HG03135 (cell line): ENCODE measurements around the gene ZNF219.

Experiments
- ATAC-seq: cut with Tn5 transposase; IDR thresholded peaks from one replicate; pipeline ENCODE4 v1.9.1; 2021; ENCODE audit warnings: mild to moderate bottlenecking, moderate library complexity; ENCODE audit not compliant: unreplicated experiment

ZNF219 gene

DNA sequence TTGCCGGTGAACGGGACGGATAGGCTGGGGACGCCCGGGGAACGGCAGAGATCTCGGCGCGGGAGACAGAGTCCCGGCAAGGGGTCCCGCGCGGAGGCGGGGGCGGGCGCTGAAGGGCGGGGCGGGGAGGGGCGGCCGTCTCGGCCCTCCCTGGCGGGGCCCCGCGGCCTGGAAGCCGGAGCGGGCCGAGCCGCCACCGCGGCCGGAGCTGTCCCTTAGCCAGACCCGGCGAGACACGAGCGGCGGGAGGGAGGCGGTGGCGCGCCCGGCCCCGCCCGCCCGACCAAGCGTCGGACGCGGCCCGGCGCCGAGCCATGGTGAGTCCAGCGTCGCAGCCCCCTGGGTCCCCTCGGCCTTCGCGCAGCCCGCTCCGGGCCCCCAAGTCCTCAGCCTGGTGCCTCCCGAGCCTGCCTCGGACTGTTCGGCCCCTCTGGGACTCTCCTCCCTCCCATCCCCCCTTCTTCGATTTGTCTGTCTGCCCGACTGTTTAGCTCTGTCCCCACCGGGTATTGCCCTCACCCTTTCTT lies 28.3 kb downstream of the ZNF219 start, which contains the start of gene ARHGEF40:
TSS of gene ARHGEF40 (plus strand) at position 222 of the 527 bp plus-strand sequence. CDS start at position 315, 93 bp downstream.
- no peak for ATAC-seq

DNA sequence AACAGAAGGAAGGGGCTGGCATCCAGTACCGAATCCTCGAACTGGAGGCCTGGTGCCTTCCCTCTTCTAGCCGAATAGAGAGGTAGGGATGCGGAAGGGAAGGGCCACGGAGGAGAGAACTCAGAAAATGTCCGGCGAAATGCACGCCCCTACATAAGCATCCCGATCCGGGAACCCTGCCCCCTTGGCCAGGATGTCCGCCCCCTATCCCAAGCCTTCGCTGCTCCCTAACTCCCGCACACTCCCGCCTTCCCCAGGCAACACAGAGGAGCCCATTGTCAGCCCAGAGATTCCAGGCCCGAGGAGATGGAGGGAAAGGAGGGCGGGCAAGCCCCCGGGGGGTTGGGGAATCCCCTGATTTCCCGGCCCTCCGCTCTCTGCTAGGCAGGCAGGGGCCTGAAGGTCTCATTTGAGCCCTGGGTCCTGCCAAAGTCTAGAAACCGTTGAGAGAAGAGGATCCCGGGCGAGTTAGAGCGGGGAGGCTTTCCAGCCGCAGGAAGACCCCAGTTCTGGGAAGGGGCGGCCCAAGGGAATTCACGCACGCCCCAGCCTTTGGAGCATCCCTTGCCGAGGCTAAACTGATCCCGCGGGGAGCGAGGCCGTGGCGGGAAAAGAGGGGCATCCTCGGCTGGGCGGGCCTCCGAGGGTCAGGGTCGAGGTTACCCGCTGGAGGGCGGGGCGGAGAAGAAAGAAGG lies 28.9 kb downstream of the ZNF219 start:
- ATAC-seq: no peak

DNA sequence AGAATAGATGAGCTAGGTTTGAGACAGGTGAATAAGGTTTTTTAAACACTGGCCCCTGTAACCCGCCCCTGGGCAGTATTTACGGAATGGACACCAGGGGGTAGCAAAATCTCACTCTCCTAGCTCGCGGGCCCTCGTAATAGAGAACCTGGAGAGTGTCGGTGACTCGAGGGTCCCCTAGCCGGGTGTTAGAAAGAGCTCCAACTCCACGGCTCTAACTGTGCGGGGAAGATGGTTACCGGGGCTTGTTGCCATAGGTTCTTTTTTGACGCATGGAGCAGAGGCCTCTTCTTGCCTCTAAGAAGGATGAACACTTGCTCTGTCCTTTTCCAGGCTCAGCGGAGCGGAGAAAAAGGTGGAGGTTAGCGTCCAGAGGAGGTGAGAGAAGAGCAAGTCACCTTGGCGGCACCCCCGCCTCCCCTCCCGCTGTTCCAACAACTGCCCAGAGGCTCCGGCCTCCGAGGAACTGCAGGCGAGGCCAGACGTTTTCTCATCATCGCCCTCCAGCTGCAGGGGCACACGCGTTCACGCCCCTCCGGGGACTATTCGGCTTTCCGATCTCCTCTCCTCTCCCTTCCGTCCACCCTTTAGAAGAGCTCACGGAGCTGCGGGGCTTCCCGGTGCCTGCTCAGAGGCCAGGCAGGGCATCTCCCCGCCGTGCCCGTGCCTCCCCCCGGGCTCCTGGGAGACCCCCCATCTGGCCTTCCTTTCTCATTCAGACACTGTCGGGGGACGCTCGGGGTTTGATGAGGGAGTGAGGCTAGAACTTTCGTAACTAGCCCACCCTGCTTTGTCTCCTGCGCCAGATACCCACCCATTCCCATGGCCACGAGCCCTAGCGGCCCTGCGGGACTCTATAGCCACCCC lies 29.7 kb downstream of the ZNF219 start:
- no peak for ATAC-seq

DNA sequence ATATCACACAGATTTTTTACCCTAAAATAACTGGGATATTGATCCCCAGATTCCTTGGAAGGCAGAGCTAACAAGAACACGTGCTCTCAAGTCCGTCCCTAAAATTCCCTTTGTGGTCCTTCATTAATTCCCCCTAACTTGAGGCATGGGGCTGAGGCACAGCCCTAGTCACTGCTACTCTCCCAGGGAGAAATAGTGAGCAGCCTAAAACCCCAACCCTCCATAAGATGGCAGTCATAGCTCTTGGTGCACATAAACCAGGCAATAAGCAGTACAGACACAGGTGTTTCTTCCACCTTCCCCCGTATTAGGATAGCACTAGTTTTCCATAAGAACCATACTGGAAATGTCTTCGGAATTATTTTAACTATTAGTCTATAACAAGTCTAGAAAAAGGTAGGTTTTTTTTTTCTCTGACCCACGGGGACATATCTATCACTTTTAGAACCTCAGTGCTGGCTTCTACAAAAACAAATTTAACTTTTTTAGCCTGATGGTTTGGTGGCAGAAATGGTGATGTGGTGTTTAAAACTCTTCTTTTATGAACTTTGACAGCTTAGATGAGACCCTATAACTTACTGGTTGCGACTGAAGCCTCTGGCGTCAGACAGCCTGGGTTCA lies 31.5 kb downstream of the ZNF219 start:
- no peak for ATAC-seq

DNA sequence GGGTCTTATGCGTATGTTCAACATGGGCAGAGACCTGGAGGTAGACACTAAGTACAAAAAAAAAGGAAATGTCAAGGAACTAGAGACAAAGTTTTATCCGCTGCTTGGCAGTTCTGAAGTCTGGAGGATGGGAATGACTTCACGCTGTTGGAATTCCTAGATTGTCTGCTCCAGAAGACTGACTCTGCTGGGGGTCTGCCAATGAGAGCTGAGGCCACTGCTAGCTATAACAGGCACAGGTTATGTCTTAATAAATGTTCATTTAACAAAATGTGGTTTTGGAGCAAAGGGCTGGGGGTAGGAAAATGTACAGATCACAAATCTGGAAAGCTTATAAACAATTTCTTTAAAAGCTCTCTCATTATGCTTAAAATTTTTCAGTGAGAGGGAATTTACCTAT lies 35.0 kb downstream of the ZNF219 start:
- ATAC-seq: no peak

DNA sequence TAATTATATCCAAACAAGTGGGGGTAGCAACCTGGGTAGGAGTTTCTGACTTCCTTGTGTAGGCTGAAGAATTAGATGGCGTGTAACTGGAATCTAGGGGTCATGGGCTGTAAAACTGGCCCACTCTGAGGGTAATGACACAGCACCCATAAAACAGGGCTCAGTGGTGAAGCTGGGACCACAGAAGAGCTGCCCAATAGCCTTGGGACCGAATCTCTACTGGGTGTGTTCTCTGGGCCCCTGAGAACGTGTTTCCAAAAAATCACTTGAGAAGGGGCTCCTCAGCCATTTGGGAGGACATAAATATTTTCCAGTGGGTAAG lies 37.1 kb downstream of the ZNF219 start:
- ATAC-seq: no peak

DNA sequence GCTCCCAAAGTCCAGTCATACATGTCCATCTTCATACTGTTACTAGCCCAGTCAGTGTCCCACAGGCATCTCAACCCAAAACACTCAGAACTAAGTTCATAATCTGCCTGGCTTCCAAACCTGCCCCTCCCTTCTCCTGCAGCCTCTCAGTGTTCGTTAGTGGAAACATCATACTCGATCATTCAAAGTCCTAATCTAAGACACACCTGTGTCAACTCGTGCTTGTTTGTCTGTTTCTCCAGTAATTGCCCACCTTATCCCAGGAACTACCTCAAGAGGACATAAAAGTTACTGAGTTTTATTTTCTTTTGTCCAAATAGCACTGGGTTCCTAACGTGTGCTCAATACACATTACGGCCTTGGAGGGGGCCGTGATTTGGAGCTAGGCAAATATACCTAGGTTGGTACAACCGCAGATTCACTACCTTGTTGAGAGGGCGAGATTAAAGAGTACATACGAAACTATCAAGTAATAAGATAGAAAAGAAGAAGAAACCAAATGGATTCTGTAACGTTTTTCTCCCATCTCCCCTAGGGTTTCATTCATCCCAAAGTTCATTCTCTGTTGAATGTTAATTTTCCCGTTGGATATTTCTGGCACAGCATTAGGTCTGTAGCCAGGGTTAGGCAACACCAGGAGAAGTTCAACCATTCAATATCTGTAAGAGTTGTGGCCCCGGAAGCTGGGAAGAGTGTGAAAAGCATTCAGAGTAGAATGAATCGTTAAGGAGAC lies 37.7 kb downstream of the ZNF219 start:
- no peak for ATAC-seq

DNA sequence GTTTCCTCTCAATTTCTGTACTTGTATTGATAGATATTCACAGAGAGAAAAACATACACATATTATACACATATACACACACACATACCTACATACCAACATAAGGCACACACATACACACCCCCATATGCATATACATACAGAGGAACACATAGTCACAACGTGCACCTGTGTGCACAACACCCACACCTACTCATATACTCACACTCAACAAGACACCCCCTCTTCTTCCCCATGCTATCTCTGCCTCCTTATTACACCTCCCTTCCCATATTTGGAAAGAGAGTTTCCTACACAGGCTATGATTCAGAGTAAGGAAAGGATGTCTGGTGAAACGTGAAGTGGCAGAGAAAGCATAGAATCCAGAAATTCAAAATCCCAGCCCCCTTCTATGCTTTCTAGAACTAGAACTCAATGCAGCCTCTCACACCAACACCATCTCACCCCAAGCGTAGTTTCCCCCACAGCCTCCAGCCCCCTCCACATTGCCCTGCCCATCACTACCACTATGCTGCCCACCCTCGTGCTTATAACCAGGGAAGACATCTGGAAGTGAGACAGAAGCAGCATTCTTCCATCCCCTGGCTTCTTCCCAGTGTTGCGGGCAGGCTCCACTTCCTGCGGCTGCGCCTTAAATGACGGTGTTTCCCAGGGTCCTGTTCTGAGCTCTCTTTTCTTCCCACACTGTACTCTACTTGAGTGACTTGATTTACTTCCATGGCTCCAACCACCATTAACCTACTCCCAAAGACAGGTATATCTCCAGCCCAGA lies 38.4 kb downstream of the ZNF219 start:
- ATAC-seq: no peak

DNA sequence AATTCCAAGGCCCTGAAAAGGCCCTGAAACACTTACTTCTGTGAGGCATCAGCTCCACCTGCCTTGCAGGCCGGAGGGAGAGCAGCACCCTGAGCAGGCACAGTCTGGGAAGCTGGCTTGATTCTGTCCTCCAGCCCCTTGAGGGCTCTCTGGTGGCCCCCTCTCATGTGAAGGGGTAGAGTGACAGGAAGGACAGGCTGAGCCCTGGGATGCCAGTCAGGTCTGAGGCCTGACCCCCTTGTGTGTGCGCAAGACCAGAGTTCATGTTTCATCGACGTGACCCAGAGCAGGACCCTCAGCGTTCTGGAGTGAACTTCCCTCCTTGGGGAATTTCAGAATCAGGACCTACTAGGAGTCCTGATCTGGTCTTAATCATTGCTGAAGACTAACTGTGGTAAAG lies 39.6 kb downstream of the ZNF219 start:
- ATAC-seq: no peak

DNA sequence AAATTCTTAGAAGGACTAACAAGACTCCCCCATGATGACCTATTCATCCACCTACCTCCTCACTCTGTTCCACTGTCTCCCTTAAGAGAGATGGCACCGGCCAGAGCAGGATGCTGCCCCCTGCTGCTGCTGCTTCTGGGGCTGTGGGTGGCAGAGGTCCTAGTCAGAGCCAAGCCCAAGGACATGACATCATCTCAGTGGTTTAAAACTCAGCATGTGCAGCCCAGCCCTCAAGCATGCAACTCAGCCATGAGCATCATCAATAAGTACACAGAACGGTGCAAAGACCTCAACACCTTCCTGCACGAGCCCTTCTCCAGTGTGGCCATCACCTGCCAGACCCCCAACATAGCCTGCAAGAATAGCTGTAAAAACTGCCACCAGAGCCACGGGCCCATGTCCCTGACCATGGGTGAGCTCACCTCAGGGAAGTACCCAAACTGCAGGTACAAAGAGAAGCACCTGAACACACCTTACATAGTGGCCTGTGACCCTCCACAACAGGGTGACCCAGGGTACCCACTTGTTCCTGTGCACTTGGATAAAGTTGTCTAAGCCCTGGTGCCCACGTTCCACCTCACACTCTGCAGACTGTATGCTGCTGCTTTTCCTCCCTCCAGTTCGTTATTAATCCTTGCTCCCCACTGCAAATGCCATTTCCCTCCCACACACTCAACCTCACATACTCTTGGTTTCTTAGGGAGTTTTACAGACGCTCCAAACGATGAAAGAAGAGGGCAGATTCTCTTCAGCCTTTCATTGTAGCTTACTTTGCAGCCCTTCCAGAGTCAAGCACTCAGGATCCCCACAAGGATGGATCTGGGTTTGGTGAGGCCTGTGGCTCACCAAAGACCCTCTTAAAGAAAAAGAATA lies 40.4 kb downstream of the ZNF219 start, which contains the start of gene RNASE8:
TSS of gene RNASE8 (plus strand) at position 20 of the 873 bp plus-strand sequence. CDS start at position 91, 71 bp downstream.
- no peak for ATAC-seq

DNA sequence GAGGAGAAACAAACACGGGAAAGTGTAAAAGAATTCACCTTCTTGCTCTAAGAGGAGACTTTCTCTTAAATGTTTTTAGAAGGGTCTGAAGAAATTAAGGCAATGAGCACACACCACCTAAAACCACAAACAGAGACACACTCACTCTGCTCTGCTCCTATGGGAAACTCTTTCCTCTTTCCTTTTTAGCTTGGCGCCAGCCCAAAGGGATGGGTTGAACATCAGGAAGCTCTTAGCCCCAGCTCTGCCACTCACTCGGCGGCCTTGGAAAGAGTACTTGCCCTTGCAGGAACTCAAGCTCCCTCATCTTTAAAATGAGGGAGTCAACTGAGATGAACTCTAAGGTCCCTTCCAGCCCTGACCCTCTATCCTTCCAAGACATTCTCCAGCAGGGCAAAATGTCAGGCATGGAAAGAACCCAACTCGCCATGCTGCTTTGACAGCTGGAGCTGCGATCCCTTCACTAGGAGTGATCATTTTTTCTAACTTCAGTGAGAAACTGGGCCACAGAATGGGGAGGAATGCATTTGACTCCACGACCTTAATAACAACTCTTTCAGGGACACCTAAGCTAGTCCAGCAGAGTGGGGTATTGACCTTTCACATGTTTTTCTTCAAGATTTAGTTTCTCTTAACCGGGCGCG lies 41.8 kb downstream of the ZNF219 start:
- ATAC-seq: no peak

DNA sequence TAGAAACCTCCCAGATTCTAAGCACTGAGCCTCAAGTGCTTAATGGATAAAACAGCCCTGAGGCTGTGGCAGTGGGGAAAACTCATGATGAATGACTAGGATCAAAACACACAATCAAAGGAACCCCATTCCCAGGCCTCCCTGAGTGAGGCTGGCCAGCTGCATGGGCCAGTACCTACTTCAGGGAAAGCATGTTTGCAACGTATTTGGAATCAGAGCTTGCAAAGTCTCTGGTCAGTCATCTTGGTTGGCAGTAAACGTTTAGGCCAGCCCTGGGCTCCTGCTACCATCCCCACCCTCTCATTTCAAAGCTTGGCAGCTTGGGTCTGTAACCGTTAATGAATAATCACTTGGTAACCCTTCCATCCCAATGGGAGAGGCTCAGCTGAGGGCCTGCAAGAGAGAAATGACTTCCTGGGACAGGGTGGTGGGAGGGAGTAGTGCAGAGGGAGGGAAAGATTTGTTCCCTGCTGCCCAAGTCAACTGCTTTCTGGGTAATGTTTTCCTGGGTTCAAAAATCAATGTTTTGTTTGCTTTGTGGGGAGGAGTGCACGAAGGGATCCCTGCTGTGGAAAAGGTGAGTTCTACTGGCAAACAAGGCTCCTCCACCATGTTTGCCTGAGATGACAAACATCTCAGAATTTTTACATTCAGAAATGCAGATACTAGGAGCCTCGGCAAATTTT lies 42.9 kb downstream of the ZNF219 start:
- ATAC-seq: no peak

DNA sequence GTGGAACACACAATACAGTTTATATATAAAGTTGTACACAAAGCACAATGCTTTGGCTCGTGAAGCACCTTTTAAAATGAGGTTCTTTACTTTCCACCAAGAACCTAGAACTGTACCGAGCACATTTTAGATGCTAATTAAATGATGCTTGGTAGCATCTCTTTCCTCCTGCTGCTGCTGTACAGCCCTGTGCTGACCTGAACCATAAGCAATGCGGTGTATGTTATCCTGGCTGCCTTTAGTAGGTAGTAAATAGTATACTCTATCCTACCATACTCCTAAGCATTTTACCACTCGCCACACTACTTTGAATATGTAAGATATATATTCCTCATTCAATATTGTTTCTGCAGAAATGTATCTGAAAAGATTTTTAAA lies 43.7 kb downstream of the ZNF219 start:
- ATAC-seq: no peak

DNA sequence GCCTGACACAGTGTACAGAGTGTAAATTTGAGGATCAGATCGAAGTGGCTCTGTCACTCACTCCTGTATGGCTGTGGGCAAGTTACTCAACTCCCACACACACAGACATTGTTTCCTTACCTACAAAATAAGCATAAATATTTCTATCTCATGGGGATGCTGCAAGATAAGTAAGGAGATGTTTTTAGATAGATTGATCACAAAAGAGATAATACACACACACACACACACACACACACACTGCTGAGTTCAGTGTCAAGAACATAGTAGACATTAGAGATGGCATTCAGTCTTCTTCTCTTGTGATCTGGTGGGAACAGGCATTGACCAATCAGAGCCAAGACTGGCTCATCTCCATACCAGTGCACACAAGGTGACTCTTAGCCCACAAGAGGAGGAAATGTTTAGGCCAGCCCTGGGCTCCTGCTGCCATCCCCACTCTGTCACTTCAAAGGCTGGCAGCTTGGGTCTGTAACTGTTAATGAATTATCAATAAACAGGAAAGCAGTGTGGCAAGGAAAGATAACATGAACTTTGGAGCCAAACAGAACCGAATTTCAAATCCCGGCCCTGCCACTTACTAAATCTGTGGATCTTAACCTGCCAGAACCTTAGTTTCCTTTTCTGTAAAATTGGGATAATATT lies 44.2 kb downstream of the ZNF219 start:
- no peak for ATAC-seq

DNA sequence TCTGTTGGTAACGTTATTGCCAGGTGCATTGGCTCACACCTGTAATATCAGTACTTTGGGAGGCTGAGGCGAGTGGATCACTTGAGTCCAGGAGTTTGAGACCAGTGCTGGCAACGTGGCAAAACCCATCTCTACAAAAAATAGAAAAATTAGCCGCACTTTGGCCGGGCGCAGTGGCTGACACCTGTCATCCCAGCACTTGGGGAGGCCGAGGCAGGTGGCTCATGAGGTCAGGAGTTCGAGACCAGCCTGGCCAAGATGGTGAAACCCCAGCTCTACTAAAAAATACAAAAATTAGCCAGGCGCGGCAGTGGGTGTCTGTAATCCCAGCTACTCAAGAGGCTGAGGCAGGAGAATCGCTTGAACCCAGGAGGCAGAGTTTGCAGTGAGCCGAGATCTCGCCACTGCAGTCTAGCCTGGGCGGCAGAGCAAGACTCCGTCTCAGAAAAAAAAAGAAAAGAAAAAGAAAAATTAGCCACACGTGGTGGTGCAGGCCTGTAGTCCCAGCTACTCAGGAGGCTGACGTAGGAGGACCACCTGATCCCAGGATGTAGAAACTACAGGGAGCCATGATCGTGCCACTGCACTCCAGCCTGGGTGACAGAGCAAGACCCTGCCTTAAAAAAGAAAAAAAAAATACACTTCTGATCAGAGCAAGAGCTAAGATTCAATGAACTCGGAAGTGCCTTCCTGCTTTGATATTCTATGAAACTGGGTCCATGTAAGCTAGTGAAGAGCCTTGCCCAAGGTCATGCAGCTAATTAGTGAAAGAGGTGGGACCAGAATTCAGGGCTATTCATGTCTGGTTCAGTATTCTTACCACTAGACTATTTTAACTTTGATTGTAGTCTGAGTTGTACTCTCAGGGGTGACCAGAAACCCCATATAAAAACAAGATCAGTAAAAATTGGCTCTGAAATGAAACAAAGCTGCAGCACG lies 45.0 kb downstream of the ZNF219 start:
- no peak for ATAC-seq

DNA sequence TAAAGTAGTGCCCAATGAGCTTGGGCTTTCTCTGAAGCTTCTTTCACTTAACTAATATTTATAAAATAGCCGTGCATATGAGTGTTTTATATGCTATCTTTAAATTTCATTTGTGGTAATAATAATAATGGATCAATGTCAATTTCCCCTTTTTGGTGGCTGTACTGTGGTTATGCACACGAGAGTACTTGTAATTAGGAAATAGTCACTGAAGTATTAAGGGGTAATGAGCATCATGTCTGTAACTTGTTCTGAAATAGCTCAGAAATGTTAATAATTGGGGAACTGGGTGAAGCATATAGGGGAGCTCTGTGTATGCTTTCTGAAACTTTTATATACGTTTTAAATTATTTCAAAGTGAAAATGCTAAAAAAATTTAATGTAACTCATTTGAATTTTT lies 47.9 kb downstream of the ZNF219 start:
- no peak for ATAC-seq

DNA sequence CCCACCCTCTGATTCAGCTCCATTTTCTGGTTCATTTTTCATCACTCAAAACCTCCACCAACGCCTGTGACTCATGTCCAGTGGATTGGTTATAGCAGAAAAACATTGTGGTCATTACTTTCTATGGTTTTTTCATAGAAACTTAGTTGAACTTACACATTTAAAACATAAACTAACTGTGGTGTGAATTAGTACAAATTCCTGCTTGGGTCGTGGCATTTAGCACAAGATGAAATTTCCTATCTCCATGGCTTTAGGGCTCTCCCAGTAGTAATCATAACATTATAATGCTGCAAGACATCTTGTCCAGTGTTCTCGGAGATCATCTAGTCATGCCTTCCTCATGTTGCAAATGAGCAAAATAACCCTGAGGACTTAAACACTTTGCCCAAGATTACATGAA lies 49.2 kb downstream of the ZNF219 start:
- no peak for ATAC-seq
